ENCODE results near the gene C9orf78. TPM values are rescaled to one million over a fixed set of nuclear protein-coding genes. Genes with fewer than 3 reads are reported as not detected.

The C9orf78 gene
- total RNA-seq, 1 donor from 2014 or later, result 40.2 TPM

DNA sequence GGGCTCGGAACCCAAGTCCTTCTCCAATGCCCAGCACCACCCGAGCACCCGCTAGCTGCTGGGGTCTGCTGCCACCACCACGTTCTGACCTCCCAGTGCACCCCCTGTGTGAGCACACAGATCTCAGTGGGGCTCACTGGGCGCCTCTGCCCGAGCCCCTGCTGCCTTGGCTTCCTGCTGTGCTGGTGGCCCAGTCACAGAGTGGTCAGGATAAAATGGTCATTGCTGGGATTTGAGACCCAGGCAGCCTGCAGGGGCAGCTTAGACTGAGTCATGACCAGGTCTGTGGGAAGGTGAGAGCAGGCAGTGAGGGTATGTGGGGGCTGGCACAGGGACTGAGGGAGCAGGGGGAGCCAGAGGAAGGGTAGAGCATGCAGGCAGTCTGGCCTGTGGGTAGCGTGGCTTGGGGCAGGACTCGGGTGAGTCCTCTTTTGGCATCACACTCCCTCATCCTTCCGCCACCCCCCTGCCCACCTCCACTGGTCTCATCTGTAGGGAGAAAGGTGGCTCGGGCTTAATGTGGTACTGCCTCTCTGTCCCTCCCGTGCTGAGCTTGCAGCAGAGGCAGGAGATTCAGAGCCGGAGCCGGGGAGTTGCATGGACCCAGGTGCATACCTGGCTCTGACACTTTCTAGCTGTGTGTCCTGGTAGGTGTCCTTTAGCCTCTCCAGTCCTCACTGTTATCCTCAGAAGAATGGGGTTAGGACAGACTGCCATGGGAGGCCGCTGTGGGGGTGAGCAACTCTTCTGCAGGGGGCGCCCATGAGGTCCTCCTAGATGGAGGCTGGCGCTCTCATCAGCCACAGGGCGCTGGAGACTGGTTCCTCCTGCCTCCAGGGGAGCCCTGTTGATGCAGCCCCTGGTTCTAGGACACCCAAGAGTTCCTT is 32.3 kb upstream of the C9orf78 start:
- no peak for DNase-seq

DNA sequence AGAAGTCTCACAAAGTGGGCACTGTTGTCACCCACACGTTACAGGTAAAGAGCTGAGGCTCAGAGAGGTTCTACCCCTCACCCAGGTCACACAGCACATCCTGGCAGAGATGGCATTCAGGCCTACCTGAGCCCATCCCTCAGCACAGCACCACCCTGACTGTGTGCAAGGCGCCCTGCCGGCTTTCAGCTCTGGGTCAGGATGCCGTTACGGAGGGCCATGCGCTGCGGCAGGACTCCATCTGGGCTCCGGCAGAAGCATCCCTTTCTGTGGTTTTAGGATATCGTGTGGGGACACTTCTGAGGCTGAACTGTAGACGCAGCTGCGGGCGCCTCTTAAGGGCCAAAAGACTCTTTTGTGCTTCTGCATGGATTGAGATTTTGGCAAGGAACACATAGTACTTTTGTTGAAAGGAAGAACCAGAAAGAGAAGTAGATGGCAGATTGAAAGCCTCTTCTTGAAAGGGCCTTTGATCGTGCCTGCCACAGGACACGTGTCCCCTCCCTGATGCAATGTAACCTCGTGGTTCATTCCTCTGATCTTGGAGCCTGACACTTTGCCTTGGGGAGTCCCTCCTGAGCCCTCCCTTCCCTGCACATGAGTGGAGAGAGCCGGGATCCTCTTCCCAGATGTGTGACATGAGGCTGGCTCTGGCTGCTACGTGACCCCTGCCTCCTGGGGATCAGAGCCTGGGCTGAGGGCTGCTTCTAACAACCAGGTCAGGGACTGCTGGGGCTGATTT is 31.5 kb upstream of the C9orf78 start:
- no peak for DNase-seq

DNA sequence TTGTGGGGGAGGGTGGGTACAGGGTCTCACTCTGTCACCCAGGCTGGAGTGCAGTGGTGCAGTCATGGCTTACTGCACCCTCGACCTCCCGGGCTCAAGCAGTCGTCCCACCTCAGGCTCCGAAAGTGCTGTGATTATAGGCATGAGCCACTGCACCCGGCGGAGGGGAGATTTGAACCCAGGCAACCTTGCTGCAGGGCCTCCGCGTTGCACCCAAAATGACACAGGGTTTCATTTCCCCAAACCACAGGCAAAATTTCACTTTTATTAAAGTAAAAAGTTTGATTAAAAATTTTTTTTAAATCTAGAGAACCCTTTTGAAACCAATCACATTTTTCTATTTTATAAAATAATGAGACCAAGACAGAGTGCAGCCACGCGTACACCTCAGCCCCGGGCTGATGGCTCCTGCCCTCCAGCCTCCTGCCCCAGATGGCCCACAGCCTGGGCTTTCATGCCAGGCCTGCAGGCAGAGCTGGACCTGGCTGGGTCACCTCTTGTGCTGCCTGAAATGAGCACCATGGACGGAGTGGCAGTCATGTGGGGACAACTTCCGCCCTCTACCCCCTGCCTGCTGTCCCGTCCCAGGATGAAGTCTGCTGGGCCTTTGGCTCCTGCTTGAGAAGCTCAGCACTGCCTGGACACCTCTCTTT is 30.7 kb upstream of the C9orf78 start:
- DNase-seq, result no peak

DNA sequence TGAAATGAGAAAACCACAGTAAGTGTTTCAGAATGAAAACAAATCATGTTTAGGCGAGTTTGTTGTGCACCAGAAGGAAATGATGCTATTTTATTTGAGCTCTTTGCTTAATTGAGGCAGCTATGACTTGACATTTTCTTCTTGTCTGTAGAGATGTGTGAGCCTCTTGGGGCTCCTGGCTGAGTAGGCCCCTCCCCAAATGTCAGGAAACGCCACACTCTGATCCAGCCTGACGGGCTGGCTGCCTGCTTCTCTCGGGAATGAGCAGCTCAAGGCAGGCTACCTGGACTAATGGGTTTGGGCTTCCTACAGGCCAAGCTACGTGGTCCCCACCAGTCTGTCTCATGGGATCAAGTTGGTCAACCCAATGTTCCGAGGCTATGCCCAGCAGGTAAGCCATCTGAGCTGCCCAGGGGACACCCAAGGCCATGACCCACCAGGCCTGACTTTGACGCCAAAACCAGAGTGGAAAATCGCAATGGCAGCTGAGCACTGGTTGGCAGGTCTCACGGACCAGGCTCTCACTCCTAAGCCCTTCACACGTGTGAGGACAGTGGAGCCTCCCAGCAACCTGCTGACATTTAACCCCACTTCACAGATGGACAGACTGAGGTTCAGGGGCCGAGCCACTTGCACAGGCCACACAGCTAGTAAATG is 30.0 kb upstream of the C9orf78 start:
- DNase-seq, result no peak

DNA sequence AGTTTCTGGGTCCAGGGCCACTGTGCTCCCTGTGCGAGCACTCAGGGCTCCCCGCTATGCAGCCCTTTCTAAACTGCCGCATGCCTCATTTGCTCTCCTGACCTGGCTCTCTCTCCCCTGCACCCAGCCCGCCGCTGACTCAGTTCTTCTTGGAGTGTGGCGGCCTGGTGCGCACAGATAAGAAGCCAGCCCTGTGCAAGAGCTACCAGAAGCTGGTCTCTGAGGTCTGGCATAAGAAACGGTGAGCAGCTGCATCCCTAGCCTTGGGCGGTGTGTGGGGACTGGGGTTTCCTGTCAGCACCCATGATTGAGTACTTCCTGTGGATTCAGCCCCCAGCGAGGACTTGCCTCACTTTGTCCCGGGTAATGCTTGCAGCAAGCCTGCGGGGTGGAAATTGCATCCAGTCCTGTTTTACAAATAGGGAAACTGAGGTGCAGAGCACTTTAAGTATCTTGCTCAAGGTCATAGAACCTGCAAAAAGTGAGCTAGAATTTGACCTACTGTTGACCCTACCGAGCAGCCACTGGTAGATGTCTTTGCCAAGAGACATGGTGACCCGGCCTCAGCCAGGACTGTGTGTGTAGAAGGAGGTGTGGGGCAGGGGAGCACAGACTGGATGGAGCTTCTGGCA is 28.1 kb upstream of the C9orf78 start:
- no peak for DNase-seq

DNA sequence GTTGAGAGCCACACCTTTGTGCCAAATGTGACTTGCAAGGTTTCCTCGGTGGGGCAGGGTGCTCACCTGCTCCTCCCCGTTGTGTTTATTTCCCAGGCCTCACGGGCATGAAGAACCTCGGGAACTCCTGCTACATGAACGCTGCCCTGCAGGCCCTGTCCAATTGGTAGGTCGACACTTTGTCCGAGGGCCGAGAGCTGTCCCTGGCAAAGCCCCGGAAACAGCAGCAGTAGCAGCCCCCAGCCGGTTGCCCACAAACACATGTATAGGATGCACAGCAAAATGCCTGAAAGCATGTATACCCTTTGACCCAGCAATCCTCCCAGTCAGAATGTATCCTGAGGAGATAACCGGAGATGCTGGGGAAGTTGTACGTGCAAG is 26.4 kb upstream of the C9orf78 start:
- no peak for DNase-seq

DNA sequence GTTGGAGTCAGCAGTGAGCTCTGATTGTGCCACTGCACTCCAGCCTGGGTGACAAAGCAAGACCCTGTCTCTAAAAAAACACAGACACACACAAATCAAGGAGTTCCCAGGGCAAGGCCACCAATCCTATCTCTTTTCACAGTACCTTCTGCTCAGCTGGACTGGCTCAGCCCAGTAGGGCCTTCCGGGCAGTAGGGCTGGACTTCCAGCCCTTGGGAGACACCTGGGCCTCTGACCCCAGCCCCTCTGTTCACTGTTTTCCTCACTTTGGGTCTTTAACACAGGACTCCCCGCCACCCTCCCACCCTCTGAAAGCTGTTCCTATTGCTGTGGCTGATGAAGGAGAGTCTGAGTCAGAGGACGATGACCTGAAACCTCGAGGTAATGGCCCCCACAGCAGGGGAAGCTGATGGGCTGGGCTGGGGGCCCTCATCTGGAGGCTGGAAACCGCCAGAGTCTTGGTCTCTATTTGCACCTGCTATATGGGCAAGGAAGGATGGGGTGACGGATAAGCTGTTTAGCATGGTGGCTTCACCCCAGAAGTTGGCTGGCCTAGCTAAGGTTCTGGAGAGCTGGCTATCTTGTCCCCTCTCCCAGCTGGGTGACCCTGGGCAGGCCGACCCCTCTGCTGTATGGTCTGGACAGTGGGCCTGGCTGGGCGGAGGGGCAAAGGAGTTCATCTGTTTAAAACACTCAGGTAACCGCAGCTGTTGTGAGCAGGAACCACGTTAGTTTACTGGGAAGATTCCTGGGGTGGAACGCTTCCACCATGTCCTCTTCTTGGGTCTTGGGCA is 25.8 kb upstream of the C9orf78 start:
- no peak for DNase-seq

DNA sequence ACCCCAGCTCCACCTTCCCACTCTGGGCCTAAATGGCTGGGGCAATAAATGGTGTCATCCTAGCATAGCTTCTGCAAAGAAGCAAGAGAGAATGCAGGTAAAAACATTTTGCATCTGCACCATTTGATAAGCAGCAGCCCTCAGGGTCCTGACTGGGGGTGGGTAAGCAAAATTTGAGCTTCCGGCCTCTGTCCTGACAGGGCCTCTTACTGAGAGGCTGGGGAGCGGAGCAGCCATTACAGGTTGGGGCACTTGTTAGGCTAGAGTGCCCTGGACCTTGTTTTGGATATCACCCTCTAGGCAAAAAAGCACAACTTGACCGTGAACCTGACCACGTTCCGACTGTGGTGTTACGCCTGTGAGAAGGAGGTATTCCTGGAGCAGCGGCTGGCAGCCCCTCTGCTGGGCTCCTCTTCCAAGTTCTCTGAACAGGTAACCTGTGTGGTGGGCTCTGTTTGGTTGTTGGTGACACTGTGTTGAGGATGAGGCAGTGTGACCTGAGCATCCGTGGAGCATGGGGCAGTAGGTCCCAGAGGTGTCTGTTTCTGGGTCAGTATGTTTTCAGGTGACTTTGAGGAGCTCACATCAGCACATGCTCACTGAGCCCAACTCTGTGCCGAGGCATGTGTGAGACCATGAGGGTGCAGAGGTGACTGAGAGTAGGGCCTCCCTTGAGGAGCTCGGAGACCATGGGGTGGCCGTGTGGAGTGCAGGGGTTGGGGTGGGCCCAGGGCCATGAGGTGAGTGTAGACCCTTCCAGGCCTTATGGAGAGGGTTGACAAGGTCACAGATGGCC is 23.3 kb upstream of the C9orf78 start:
- no peak for DNase-seq

DNA sequence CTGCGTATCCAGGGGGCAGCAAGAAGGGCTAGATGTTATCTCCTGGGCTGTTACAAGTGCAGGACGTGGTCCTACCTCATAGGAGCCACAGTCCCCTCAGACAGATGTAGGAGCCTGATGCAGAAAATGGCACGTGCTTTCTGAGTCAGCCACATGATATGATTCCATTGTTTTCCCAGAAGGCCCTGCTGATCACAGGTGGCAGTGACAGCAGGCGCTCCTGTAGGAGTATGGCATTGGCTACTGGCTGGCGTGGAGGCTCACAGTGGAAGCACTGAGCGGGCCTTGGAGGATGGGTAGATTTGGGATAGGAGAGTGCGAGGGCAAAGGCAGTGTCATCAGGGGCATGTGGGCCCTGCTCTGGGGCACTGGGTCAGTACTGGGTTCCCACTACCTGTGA is 22.1 kb upstream of the C9orf78 start:
- no peak for DNase-seq

DNA sequence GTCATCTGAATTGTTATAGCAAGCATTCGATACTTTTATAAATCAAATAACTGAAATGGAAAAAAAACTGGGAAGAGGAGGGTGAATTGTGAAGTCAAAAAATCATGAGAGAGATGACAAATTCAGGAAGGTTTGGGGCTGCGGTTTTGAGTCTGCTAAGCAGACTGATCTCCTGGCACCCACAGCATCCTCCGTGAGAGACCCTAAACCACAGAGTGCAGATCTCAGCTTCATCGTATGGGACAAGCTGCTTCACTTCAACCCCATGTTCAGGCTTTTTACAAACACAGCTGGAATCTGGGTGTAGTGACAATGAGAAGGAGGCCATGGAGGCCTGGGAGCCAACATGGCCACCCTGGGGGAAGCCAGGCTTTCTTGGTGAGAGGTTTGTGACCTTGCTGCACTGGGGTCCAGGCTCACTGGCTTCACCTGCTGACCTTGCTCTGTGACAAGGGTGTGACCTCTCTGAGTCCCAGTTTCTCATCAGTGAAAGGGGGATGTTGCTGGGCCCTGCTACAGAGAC is 19.6 kb upstream of the C9orf78 start:
- no peak for DNase-seq

DNA sequence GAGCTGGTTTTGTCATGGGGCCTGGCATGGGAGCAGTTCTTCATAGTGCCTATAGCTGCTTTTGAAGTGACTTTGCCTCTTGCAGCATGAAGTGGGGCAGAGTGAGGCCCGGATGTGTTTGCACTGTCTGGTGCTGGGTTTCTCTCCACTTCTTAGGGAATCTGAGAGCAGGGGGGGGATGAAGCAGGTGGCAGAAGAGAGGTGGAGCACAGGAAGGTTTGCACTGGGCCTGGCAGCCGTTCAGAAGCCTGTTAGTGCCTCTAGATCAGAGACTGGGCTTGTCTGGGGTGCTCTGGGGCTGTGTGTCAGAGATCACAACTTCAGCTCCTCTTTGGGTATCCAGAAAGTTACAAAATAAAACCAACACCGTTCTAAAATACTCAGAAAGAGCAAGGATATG is 18.5 kb upstream of the C9orf78 start:
- no peak for DNase-seq

DNA sequence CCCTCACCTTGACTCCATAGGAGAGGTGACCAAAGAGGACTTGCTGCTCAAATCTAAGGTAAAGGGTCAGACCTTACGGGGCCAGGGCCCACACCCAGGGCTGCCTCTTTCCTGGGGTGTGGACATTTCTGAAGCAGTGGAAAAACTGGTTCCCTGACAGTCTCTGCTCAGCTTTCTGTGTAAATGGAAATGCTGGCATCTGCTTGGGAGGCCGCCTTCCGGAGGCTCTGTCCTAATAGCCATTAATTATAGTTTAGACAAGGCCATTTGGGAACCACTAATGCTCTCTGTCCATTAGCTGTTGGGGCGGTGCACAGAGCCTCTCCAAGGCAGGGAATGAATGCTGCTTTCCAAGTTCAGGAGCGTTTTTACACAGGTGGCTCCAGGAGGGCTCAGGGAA is 17.5 kb upstream of the C9orf78 start:
- no peak for DNase-seq

DNA sequence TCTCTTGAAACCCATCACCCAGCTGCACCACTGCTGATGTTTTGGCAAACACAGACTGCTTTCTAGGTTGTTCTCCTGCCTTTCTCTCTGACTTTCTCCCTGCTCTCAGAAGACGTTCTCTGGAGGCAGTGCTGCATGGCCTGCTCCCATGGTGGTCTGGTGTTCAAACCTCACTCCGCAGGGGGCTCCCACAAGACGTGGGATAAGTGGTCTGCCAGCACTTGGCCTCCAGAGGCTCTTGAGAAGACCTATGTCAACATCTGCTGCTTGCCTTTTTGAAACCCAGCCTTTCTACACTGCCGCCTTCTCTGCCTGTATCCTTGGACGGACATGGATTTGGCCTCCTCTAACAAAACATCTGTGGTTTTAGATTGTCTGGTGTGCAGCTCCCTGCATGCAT is 16.7 kb upstream of the C9orf78 start:
- no peak for DNase-seq

DNA sequence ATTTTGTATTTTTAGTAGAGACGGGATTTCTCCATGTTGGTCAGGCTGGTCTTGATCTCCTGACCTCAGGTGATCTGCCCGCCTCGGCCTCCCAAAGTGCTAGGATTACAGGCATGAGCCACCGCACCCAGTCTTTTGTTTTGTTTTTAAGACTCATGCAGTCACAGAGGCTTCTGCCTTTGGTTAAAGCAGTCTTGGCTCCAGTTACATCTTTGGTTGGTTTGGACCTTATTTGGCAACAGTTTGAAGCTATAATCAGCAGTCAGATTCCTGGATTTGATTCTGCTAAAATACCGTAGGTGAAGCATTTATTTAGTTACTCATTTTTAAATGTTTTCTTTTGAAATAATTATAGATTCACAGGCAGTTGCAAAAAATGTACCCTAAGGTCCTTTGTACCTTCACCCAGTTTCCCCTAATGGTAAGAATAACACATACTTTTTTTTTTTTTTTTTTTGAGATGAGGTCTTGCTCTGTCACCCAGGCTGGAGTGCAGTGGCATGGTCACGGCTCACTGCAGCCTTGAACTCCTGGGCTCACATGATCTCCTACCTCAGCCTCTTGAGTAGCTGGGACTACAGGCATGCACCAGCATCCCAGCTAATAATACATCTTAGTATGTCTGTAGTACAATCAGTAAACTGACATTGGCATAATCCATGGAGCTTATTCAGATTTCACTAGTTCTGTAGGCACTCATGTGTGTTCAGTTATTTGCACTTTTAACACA is 15.9 kb upstream of the C9orf78 start:
- no peak for DNase-seq

DNA sequence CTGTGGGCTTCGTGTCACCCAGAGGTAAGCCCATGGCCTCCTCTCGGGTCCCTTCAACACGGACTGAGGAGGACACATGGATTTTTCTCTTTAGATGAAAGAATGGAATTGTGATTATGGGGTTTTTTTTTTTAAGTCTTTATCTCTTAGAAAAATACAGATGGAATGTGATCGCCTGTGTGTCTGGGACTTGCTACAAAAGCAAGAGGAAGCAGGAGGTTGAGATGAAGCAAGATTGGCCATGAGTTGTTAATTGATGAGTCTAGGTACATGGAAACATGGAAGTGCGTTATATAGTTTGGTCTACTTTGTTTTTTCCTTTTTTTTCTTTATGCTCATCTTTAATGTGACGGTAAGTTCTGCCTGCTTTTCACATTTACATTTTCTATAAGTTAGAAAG is 14.8 kb upstream of the C9orf78 start:
- no peak for DNase-seq

DNA sequence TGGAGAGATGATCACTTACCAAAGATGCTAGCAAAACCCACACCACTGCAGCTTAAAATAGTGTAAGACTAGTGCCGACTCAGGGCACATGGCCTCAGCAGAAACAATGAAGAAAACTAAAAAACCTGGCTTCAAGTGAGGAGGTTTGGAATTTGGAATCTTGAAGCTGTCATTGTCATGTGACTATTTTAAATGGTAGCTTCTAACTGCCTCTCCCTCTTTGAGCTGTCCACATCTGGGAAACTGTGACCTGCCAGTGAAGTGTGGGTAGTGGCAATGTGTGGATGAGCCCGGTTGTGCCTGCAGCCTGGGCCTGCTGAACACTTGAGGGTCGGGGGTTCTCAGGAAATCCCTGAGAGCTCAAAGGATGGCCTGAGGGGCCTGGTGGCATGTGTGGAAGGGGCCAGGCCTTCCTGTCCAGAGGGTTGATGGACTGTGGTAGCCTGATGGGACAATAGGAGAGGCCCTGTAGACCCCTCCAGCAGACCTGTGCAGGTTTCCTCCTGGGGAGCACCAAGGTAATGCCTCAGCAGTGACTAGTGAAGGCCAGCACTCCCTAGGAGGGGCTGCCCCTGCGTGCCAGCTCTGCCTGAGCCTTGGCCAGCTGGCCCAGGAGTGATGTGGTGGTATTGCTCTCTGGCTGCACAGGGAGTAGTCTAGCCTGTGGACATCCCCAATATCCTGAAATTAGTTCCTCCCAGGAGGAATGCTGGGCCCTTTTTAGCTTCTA is 13.8 kb upstream of the C9orf78 start:
- no peak for DNase-seq

DNA sequence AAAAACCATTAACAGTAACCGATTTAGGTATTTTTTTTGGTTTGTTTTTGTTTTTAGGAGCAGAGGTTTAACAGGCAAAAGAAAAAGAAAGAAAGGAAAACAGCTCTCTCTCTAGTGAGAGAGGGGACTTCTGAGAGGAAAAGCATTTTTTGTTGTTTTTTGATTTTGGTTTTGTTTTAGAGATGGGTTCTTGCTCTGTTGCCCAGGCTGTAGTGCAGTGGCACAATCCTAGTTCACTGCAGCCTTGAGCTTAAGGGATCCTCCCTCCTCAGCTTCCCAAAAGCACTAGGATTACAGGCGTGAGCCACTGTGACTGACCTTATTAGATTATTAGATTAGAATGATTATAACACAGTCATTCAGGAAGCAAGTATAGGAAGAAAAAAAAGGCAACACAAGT is 10.3 kb upstream of the C9orf78 start:
- DNase-seq, result no peak

DNA sequence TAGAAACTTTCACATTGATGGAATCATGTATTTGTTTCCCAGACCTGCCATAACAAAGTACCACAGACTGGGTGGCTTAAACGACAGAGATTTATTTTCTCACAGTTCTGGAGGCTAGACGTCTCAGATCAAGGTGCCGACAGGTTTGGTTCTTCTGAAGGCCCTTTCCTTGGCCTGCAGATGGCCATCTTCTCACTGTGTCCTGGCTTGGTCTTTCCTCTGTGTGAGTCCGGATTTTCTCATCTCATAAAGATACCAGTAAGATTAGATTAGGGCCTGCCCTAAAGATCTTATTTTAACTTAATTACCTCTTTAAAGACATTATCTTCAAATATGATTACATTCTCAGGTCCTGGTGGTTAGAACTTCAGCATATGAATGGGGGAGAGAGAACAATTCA is 6.0 kb upstream of the C9orf78 start:
- DNase-seq, result no peak

DNA sequence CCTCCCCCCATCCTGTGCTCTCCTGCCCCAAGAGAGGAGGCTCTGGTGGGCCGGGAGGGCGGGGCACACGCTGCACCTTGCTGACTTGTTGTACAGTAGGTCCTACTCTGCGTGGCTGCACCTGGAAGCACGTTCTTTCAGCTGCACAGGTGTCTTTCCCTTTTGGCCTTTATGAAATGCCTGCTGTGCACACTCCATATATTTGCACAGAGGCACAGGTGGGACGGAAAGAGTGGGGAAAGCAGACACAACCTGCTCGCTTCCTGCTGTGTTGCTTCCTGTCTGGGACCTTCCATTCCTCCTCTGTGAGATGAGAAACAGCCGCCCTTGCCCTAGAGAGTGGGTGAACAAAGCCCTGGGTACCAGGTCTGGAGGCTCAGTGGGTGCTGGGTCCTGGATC is 5.0 kb upstream of the C9orf78 start:
- no peak for DNase-seq

Data from occipital lobe (tissue), 2 donors.